Amniotic stem cell (primary cell): ENCODE data around the gene DEDD.

Experiments used
- DNase-seq: peaks from one replicate; lab custom pipeline; 2025; lab: John Stamatoyannopoulos, UW

Gene DEDD

DNA sequence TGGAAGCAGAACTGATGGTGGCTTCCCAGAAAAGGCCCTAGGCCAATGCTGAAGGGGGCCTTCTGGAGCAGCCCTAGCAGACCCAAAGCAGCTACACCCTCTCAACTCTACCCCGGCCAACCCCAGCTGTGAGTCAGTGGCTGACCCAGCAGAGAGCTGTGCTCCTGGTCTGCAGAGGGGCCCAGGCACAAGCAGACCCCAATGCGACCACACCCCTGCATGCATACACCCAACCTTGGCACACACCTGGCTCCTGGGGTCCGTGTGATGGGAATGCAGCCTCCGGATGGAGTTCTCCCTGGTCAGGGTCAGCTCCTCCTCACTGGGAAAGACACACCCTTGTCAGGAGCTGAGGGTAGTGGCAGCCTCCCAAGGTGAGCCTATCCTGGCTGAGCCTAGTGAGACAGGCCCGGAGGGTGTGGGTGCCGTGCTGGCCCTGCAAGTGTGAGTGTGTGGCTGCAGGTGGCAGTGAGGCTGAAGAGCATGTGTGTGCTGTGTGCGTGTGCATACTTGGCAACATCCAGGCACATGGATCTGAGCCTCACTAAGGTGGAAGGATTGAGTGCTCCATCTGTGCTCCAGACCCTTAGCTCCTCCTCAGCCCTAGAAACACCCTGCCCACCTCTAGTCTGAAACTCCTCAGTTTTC is 58.9 kb downstream of the DEDD start:
- no peak for DNase-seq

GRCh38 chr1:161072751-161073449 is 59.6 kb downstream of the DEDD start:
- no peak for DNase-seq

DNA sequence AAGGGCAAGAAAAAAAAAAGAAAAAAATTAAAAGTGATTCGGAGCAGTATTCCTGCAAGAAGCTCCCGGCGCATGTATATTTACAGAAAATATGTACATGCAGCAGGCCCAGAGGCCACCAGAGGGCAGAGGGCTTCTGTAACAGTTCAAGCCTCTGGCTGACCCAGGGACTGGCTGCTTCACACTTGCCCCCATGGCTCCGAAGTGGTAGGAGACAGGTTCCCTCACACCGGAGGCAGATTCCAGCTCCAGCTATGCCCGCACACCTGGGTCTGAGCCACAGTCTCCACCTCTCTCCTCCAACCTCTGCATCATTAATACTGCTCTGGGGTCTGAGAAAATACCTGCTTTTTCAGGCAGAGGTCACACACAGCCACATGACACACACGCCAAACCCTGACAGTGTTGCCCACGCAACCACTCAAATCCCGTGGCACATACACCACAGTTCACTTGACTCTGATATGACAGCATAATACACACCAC is 60.5 kb downstream of the DEDD start:
- no peak for DNase-seq
